NCI-H2227 (cell line): Measurements from ENCODE around the gene EVA1A.
"Not testable (repeated sequence)": the region's sequence is repeated elsewhere in the genome, so short reads cannot be mapped to it uniquely, and the experiment has no call there.

Experiments
- DNase-seq: peaks from one replicate; lab custom pipeline; 2025; ENCODE audit not compliant: unreplicated experiment; lab: John Stamatoyannopoulos, UW

The EVA1A gene

GRCh38 chr2:75488157-75488556 lies 72.6 kb downstream of the EVA1A start:
- DNase-seq: no peak

- DNase-seq: not testable (repeated sequence)
These were observed 74.0 kb downstream of the EVA1A start for GRCh38 chr2:75486735-75487134.

- no peak for DNase-seq
These were observed 75.9 kb downstream of the EVA1A start for GRCh38 chr2:75484840-75485239.

GRCh38 chr2:75483878-75484277 lies 76.9 kb downstream of the EVA1A start:
- no peak for DNase-seq

- DNase-seq: no peak
These were observed 78.3 kb downstream of the EVA1A start for GRCh38 chr2:75482398-75482797.

- peak; percentile 2 for DNase-seq
These were observed 79.5 kb downstream of the EVA1A start for GRCh38 chr2:75480971-75481836.

- DNase-seq: not testable (repeated sequence)
These were observed 83.0 kb downstream of the EVA1A start for GRCh38 chr2:75477696-75478095.

- DNase-seq: peak; percentile 86
These were observed 84.0 kb downstream of the EVA1A start for GRCh38 chr2:75476761-75477160.

GRCh38 chr2:75475976-75476375 lies 84.8 kb downstream of the EVA1A start:
- DNase-seq: no peak

GRCh38 chr2:75475049-75475448 lies 85.7 kb downstream of the EVA1A start:
- no peak for DNase-seq

- no peak for DNase-seq
These were observed 86.6 kb downstream of the EVA1A start for GRCh38 chr2:75474115-75474514.

- peak; percentile 50 for DNase-seq
These were observed 93.9 kb downstream of the EVA1A start for GRCh38 chr2:75466708-75467311.

- no peak for DNase-seq
These were observed 95.3 kb downstream of the EVA1A start for GRCh38 chr2:75465317-75465984.

GRCh38 chr2:75464348-75464946 lies 96.3 kb downstream of the EVA1A start:
- peak; percentile 8 for DNase-seq

- no peak for DNase-seq
These were observed 98.0 kb downstream of the EVA1A start for GRCh38 chr2:75462721-75463120.

GRCh38 chr2:75462206-75462605 lies 98.5 kb downstream of the EVA1A start:
- no peak for DNase-seq

GRCh38 chr2:75460630-75461029 lies 100.1 kb downstream of the EVA1A start:
- no peak for DNase-seq

GRCh38 chr2:75459565-75460310 lies 101.0 kb downstream of the EVA1A start:
- DNase-seq: no peak

- no peak for DNase-seq
These were observed 102.5 kb downstream of the EVA1A start for GRCh38 chr2:75458201-75458600.

- DNase-seq: no peak
These were observed 103.9 kb downstream of the EVA1A start for GRCh38 chr2:75456825-75457224.

GRCh38 chr2:75456111-75456510 lies 104.6 kb downstream of the EVA1A start:
- no peak for DNase-seq
